ENCODE measurements around the gene PRR20G. TPM values are rescaled to one million over a fixed set of nuclear protein-coding genes. Genes with fewer than 3 reads are reported as not detected.

The PRR20G gene
- total and polyA plus RNA-seq, 2 of the 8 experiments (the other 6 are each of a cell fraction or from before 2014, with no cell fraction given) = 0.24 TPM; not detected in 1

GRCh38 chr3:127237835-127238234 lies 50.0 kb downstream of the PRR20G start:
- H3K9me3 ChIP-seq (ENCODE audit: insufficient read depth in 2 of 2, low read depth in 1 of 2, low read length in 1 of 2) = peaks cover 9 to 10% of the 10 kb centered on the region in 2 experiments; a peak in 3 of 4 replicates
- H3K4me2 ChIP-seq (ENCODE audit: insufficient read depth in 1 of 2, low read depth in 2 of 2, low read length in 2 of 2) = no peak overlapping the region
- WGBS, 2 experiments (ENCODE audit: extremely low coverage in 1 of 2, insufficient coverage in 1 of 2, insufficient read length in 1 of 2, insufficient replicate concordance in 2 of 2, low coverage in 1 of 2, low lambda C conversion rate in 2 of 2, missing lambda C conversion rate in 1 of 2) = 75% methylated on average over 3 of the region's 3 CpGs; no CpG with 5 or more reads in 1 of the 2 experiments
- no peak overlapping the region for H4K8ac ChIP-seq (ENCODE audit: extremely low read depth, insufficient read depth, low read length)
- no peaks in the 10 kb centered on the region for H3K27me3 ChIP-seq (replicated peaks in 1 of 4; ENCODE audit: control insufficient read depth in 3 of 4, extremely low read depth in 1 of 4, insufficient read depth in 3 of 4, low read length in 3 of 4)
- no peaks in the 10 kb centered on the region for H3K36me3 ChIP-seq (ENCODE audit: control insufficient read depth in 2 of 4, insufficient read depth in 4 of 4, low read length in 3 of 4)
- ChIA-PET CTCF (ENCODE audit: partially characterized antibody) (interaction anchor here (1.3 kb wide), 1 partner anchor 11 kb away, joined by 3 read pairs; no protein-coding TSS in a partner anchor), POLR2A (ENCODE audit: partially characterized antibody) (interaction anchor here (0.9 kb wide), 1 partner anchor 17 kb away, joined by 3 read pairs; no protein-coding TSS in a partner anchor)
- H2BK5ac ChIP-seq (ENCODE audit: low read depth, low read length) = no peak overlapping the region
- no peaks in the 10 kb centered on the region for H3K79me1 ChIP-seq (ENCODE audit: low read depth, low read length)
- no peaks in the 10 kb centered on the region for H4K20me1 ChIP-seq (replicated peaks in 1 of 2; ENCODE audit: control insufficient read depth in 1 of 2, insufficient read depth in 2 of 2, low read length in 2 of 2)
- H3K56ac ChIP-seq (replicated peaks; ENCODE audit: insufficient read length, low read depth, low read length) = no peak overlapping the region
- H3K23ac ChIP-seq (ENCODE audit: insufficient read length) = no peak overlapping the region
- H2BK15ac ChIP-seq (ENCODE audit: low read length) = no peak overlapping the region
- H3K27ac ChIP-seq (ENCODE audit: low read depth, low read length) = no peak overlapping the region
- H3K4ac ChIP-seq (replicated peaks; ENCODE audit: insufficient read length, low read depth, low read length) = no peak overlapping the region
- no peak overlapping the region for H3K14ac ChIP-seq (ENCODE audit: insufficient read length)
- H3K9ac ChIP-seq (replicated peaks in 1 of 4; ENCODE audit: extremely low read depth in 1 of 4, low read depth in 3 of 4, low read length in 3 of 4) = no peak overlapping the region
- H2AFZ ChIP-seq (ENCODE audit: low read length) = no peak overlapping the region
- H2AK5ac ChIP-seq (ENCODE audit: low read depth, low read length) = no peak overlapping the region
- no peak overlapping the region for H3K18ac ChIP-seq (ENCODE audit: extremely low read depth, low read length)
- no peak for DNase-seq (ENCODE audit: low read depth in 1 of 2, low spot score in 2 of 2)
- no peak overlapping the region for H2BK120ac ChIP-seq (replicated peaks; ENCODE audit: low read depth, low read length)
- H2BK12ac ChIP-seq (ENCODE audit: low read depth, low read length) = no peak overlapping the region
- no peaks in the 10 kb centered on the region for H3K79me2 ChIP-seq (ENCODE audit: control insufficient read depth in 1 of 2, insufficient read depth in 2 of 2, low read length in 2 of 2)
- H4K91ac ChIP-seq (replicated peaks; ENCODE audit: insufficient read length, low read length) = no peak overlapping the region
- H2BK20ac ChIP-seq (ENCODE audit: low read length) = no peak overlapping the region
- no peak overlapping the region for H4K5ac ChIP-seq (ENCODE audit: insufficient read length, low read depth, low read length)
- H3K23me2 ChIP-seq (ENCODE audit: low read depth, low read length) = no peaks in the 10 kb centered on the region
- TF ChIP-seq TAF1 (IDR thresholded peaks at IDR 0.05; ENCODE audit: low read depth, low read length) (no peak), E2F6 (IDR thresholded peaks at IDR 0.05) (no peak), FOSL1 (IDR thresholded peaks at IDR 0.05; ENCODE audit: insufficient read depth, low read depth, low read length) (no peak), POLR2AphosphoS5 (IDR thresholded peaks at IDR 0.05; ENCODE audit: low read depth, low read length) (no peak), YY1 (IDR thresholded peaks at IDR 0.05; ENCODE audit: low read depth, low read length) (no peak), BCL11A (IDR thresholded peaks at IDR 0.05; ENCODE audit: low read depth in 2 of 2, low read length in 2 of 2) (no peak)
- no peak for FAIRE-seq
- H3K4me1 ChIP-seq (replicated peaks in 1 of 4; ENCODE audit: control insufficient read depth in 3 of 4, insufficient read depth in 4 of 4, low read length in 3 of 4) = no peaks in the 10 kb centered on the region
- H3K4me3 ChIP-seq (ENCODE audit: extremely low read depth in 1 of 4, insufficient read depth in 2 of 4, low read depth in 3 of 4, low read length in 4 of 4) = no peak overlapping the region
